ENCODE results near the gene KLHL33. TPM values are rescaled to one million over a fixed set of nuclear protein-coding genes. Genes with fewer than 3 reads are reported as not detected.

The KLHL33 gene
- total RNA-seq, 1 donor from 2014 or later, result 0.17 TPM

DNA sequence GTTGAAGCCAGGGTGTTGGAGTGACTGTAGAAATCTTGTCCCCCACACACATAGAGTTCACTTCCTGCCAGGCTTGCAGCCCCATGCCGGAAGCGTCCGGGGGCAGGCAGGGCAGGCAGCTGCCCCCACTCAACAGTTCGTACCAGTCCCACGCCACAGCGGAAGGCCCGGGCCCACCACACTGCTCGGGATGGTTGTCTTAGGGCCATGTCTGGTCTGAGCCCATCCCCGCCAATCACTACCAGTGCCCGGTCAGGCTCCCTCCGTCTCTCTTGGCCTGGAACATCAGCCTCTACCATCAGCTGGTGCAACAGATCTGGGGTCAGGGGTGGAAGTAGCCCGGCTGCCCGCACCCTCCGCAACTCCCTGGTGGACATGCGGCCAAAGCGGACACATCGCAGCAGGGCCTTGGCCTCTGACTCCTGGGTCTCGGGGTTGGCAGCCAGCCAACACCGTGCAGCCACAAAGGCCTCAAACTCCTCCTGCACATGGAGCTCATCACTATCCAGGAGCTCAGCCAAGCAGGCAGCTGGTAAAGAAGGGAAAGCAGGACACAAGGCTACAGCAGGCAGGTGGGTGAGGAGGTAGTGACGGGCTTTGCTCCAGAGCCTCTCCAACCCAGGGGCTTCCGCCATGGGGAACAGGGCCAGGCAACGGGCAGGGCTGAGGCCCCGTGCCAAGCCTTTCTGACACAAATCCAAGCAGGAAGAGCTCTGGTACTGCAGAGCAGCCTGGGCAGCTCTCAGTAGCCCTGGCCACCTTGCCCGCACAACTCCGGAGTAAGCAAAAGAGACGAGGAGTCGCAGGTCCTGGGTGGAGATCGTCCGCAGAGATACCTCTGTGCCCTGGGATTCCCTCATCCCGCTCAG lies 5.9 kb downstream of the KLHL33 start:
- H3K4me3 ChIP-seq (ENCODE audit: low read depth, low read length), result no peak overlapping the region
- DNase-seq (ENCODE audit: low read depth), result no peak
- TF ChIP-seq, protein P1, sequence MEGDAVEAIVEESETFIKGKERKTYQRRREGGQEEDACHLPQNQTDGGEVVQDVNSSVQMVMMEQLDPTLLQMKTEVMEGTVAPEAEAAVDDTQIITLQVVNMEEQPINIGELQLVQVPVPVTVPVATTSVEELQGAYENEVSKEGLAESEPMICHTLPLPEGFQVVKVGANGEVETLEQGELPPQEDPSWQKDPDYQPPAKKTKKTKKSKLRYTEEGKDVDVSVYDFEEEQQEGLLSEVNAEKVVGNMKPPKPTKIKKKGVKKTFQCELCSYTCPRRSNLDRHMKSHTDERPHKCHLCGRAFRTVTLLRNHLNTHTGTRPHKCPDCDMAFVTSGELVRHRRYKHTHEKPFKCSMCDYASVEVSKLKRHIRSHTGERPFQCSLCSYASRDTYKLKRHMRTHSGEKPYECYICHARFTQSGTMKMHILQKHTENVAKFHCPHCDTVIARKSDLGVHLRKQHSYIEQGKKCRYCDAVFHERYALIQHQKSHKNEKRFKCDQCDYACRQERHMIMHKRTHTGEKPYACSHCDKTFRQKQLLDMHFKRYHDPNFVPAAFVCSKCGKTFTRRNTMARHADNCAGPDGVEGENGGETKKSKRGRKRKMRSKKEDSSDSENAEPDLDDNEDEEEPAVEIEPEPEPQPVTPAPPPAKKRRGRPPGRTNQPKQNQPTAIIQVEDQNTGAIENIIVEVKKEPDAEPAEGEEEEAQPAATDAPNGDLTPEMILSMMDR (conservative IDR thresholded peaks at IDR 0.05; ENCODE audit: low read depth, low read length), result no peak

DNA sequence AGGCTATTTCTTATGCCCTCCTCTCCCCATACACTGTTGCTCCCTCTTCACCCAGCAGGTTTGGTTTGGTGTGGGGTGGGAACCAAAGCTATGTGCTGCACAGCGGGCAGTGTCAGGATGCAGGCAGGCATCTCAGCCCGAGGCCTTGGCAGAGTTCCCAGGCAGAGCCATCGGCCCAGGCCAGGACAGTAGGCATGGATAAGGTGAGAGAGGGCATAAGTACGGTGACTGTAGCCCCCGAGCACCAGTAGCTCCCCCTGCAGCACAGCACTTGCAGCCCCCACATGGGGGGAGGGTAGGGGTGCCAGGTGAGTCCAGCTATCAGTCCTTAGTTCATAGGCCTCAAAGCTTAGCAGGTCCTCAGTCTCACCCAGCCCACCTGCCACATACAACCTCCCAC lies 7.2 kb downstream of the KLHL33 start:
- TF ChIP-seq, protein P1 (conservative IDR thresholded peaks at IDR 0.05; ENCODE audit: low read depth, low read length), result no peak
- DNase-seq (ENCODE audit: low read depth), result no peak

DNA sequence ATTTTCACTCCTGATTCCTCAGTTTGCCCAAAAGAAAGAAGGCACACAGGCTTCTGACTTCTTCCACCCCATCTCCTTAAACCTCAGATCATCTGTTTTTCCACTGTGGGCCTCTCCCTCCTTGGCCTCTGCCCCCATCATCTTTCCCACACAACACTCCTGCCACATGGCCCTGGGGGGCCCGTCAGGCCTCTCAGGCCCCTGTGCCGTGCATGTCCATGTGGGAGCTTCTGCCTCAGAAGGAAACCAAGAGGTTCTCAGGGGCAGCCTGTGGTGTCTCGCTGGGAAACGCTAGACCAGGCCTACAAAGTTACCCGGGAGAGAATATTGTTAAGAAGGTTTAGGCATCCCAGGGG lies 8.0 kb downstream of the KLHL33 start:
- TF ChIP-seq, protein P1 (conservative IDR thresholded peaks at IDR 0.05; ENCODE audit: low read depth, low read length), result no peak
- DNase-seq (ENCODE audit: low read depth), result no peak
- H3K4me3 ChIP-seq (ENCODE audit: low read depth, low read length), result no peak overlapping the region

More for the DNA sequence above, 7.2 kb downstream of the KLHL33 start:
- H3K4me3 ChIP-seq (ENCODE audit: low read depth, low read length), result no peak overlapping the region

DNA sequence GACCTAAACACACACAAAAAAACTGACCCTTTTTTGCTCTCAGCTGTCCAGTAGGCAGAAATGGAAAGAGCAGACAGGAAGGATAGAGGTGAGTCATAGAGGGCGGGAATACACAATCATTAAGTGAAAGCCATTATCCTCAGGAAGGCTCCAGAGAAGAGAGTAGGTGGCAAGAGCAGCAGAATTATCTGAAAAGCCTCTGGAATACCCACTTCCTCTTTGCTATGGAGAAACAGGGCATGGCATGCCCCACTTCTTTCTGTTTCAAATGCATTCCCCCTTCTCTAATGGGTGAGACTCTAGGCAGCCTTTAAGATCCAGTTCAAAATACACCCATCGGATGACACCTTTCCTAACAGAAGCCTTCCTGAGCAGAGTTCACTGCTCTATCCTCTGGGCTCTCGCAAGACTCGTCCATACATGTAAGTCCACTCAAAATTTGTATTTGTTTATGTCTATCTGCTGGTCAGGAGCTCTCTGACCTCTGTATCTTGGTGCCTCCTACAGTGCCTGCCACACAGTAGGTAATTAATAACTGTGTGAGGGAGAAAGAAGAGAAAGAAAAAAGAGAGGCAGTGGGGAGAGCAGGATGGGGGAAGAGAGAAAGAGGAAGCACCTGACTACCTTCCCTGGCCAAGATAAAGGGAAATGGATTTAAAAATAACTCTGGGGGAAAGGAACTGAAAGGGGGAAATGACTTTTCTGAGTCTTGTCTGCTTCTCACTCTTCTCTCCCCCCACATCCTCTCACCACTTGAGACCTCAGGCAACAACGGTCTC lies 8.5 kb downstream of the KLHL33 start:
- TF ChIP-seq, protein P1 (conservative IDR thresholded peaks at IDR 0.05; ENCODE audit: low read depth, low read length), result no peak
- no peak for DNase-seq (ENCODE audit: low read depth)
- peak overlapping the region; percentile 26 for H3K4me3 ChIP-seq (ENCODE audit: low read depth, low read length)

DNA sequence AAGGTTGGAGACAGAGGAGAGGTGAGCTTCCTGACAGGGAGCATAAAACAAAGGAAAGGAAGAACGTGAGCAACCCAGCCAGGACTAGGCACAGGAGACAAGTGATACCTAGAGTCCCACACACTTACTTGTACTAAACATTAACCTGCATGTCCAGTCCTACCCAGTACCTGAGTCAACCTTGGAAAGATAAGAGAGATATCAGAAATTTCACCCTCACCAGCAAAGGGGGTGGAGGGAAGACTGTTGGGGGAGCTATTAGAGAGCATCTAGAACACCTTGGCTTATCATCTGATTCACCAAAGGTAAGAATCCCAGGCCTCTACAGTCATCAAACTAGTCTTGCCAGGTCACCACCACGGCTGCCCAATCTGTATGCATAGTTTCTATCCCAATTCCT lies 11.1 kb downstream of the KLHL33 start:
- no peak for DNase-seq (ENCODE audit: low read depth)
- TF ChIP-seq, protein P1 (conservative IDR thresholded peaks at IDR 0.05; ENCODE audit: low read depth, low read length), result no peak
- no peak overlapping the region for H3K4me3 ChIP-seq (ENCODE audit: low read depth, low read length)

DNA sequence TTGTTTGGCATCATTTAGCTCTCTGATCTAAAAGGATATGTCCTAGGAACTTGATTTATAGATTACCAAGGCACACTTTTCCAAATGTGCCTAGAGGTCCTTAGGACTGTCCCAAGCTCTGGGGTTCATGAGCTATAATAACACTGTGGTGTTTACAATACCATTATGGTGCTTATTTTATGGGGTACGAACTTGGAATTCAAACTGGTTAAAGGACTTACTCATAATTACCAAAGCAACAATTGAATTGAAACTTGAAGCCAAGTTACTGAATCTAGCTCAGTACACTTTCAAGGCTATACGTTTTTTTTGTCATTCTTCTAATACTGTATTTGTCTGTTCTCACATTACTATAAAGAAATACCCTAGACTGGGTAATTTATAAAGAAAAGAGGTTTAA lies 13.1 kb downstream of the KLHL33 start:
- H3K4me3 ChIP-seq (ENCODE audit: low read depth, low read length), result no peak overlapping the region
- no peak for DNase-seq (ENCODE audit: low read depth)
- TF ChIP-seq, protein P1 (conservative IDR thresholded peaks at IDR 0.05; ENCODE audit: low read depth, low read length), result no peak

Data from epithelial cell of proximal tubule (primary cell).